GM12878 (cell line): ENCODE measurements around the gene PGLYRP3. TPM values are rescaled to one million over a fixed set of nuclear protein-coding genes. Genes with fewer than 3 reads are reported as not detected.

Experiments
- ATAC-seq: fragments of 200-7000 bp; cut with Tn5 transposase; 3 replicates; pipeline ENCODE4 v1.9.1; 2020; ENCODE audit warnings: mild to moderate bottlenecking, moderate library complexity
- BruUV-seq: library from RNA; stranded (reverse); fragments of 400-500 nt; replicated peaks from 2 replicates; lab custom pipeline; 2021; lab: Mats Ljungman, UMichigan
- CTCF ChIA-PET: fragments of 300-600 bp; sonication (Branson Sonifier 250); formaldehyde crosslinking; extraction: SDS; loops from one replicate; lab custom pipeline; 2021; ENCODE audit warnings: inconsistent platforms; lab: Yijun Ruan, JAX
- POLR2A ChIA-PET: fragments of 350-600 bp; formaldehyde crosslinking; extraction: SDS; loops from one replicate; lab custom pipeline; 2021; ENCODE audit warnings: inconsistent platforms; lab: Charles Lee
- RAD21 ChIA-PET: fragments of 300-600 bp; sonication (Branson Sonifier 250); formaldehyde crosslinking; loops from one replicate; lab custom pipeline; 2023; ENCODE audit warnings: antibody characterized with exemption; ENCODE audit not compliant: unreplicated experiment; lab: Charles Lee
- SMC1A ChIA-PET: fragments of 300-600 bp; sonication (Branson Sonifier 250); formaldehyde crosslinking; loops from one replicate; lab custom pipeline; 2023; ENCODE audit not compliant: unreplicated experiment, uncharacterized antibody; lab: Charles Lee
- DNase-seq: peaks from one replicate; pipeline ENCODE4 v3.0.0-alpha.2; 2011; ENCODE audit warnings: low read depth, low spot score
- FAIRE-seq: peaks from 3 replicates; lab custom pipeline; 2011; peaks lifted over from hg19 to GRCh38; lab: Jason Lieb, UNC
- H2AFZ ChIP-seq: 2 replicates; pipeline ENCODE4 v1.6.0; 2011; ENCODE audit warnings: low read depth, low read length, control low read depth; ENCODE audit not compliant: control insufficient read depth
- H3K27ac ChIP-seq: 2 replicates; pipeline ENCODE4 v1.5.1; 2011; ENCODE audit warnings: control low read depth; ENCODE audit not compliant: control insufficient read depth, insufficient read depth
- H3K27me3 ChIP-seq, 2 experiments: replicated peaks in 1 of 2; 2 replicates each; pipeline versions ENCODE4 v1.6.0 to v1.6.1; 2011; ENCODE audit warnings: low read length in 1 of 2; ENCODE audit not compliant: control insufficient read depth in 2 of 2, insufficient read depth in 2 of 2
- H3K36me3 ChIP-seq, 2 experiments: 2 replicates each; pipeline ENCODE4 v1.5.1; 2011; ENCODE audit warnings: low read length in 1 of 2; ENCODE audit not compliant: control insufficient read depth in 2 of 2, insufficient read depth in 2 of 2
- H3K4me1 ChIP-seq: 2 replicates; pipeline ENCODE4 v1.6.1; 2011; ENCODE audit warnings: mild to moderate bottlenecking, low read length, moderate library complexity, mixed read lengths; ENCODE audit not compliant: control insufficient read depth, insufficient read depth
- H3K4me2 ChIP-seq: 2 replicates; pipeline ENCODE4 v1.6.0; 2011; ENCODE audit warnings: control low read depth; ENCODE audit not compliant: control insufficient read depth, insufficient read depth
- H3K4me3 ChIP-seq: fragments of 200-600 bp; sonication (generic); 2 replicates; pipeline ENCODE4 v1.5.1; 2016
- H3K79me2 ChIP-seq: 2 replicates; pipeline ENCODE4 v1.6.0; 2011; ENCODE audit warnings: low read length; ENCODE audit not compliant: control insufficient read depth, insufficient read depth
- H3K9ac ChIP-seq: 2 replicates; pipeline ENCODE4 v1.8.0; 2011; ENCODE audit warnings: low read length, control low read depth, mixed read lengths; ENCODE audit not compliant: control insufficient read depth, insufficient read depth
- H3K9me3 ChIP-seq: replicated peaks from 3 replicates; pipeline ENCODE4 v1.5.1; 2011; ENCODE audit warnings: mild to moderate bottlenecking, low read length; ENCODE audit not compliant: control insufficient read depth, insufficient read depth
- H4K20me1 ChIP-seq: 2 replicates; pipeline ENCODE4 v1.6.0; 2011; ENCODE audit not compliant: control insufficient read depth, insufficient read depth
- BMI1 ChIP-seq: fragments of 450-650 bp; IDR thresholded peaks from 2 replicates; pipeline ENCODE4 v1.6.1; 2016; ENCODE audit warnings: mild to moderate bottlenecking, moderate library complexity, borderline replicate concordance
- HDAC6 ChIP-seq: fragments of 200-600 bp; sonication (generic); IDR thresholded peaks from one replicate; pipeline ENCODE4 v1.8.0; 2017; ENCODE audit warnings: antibody characterized with exemption; ENCODE audit not compliant: unreplicated experiment
- IRF5 ChIP-seq: fragments of 450-650 bp; IDR thresholded peaks from 2 replicates; pipeline ENCODE4 v1.6.1; 2017; ENCODE audit warnings: borderline replicate concordance
- POLR2AphosphoS5 ChIP-seq: IDR thresholded peaks from 2 replicates; pipeline ENCODE4 v1.6.1; 2011; ENCODE audit warnings: mild to moderate bottlenecking, low read length, inconsistent platforms
- RAD21 ChIP-seq: IDR thresholded peaks from 2 replicates; pipeline ENCODE4 v1.6.1; 2011; ENCODE audit warnings: mild to moderate bottlenecking, low read depth, low read length, moderate library complexity; ENCODE audit not compliant: insufficient read depth
- REST ChIP-seq: IDR thresholded peaks from 2 replicates; pipeline ENCODE4 v1.6.1; 2012; ENCODE audit warnings: mild to moderate bottlenecking, low read depth, low read length
- SMAD5 ChIP-seq: IDR thresholded peaks from 2 replicates; pipeline ENCODE4 v1.6.1; 2016; ENCODE audit warnings: antibody characterized with exemption, low read depth
- SPI1 ChIP-seq: IDR thresholded peaks from 2 replicates; pipeline ENCODE4 v1.6.1; 2011; ENCODE audit warnings: low read depth, mild to moderate bottlenecking, low read length, moderate library complexity, borderline replicate concordance; ENCODE audit not compliant: insufficient read depth
- TARDBP ChIP-seq: IDR thresholded peaks from 2 replicates; pipeline ENCODE4 v1.6.1; 2016; ENCODE audit warnings: borderline replicate concordance
- YY1 ChIP-seq: IDR thresholded peaks from 2 replicates; pipeline ENCODE4 v1.6.1; 2011; ENCODE audit warnings: low read depth, mild to moderate bottlenecking, low read length
- ZNF207 ChIP-seq: fragments of 450-650 bp; IDR thresholded peaks from 2 replicates; pipeline ENCODE4 v1.6.1; 2014; ENCODE audit warnings: antibody characterized with exemption, mild to moderate bottlenecking, borderline replicate concordance
- ZNF217 ChIP-seq: fragments of 450-650 bp; IDR thresholded peaks from 2 replicates; pipeline ENCODE4 v1.6.1; 2017; ENCODE audit warnings: antibody characterized with exemption, mild to moderate bottlenecking
- WGBS: methylation state at CpG from one replicate; pipeline ENCODE4 v1.1.6; 2016; ENCODE audit warnings: low lambda C conversion rate; ENCODE audit not compliant: insufficient replicate concordance, insufficient coverage; ENCODE audit errors: missing lambda C conversion rate; 5-methylcytosine and 5-hydroxymethylcytosine counted together
- in situ Hi-C: fragments of 300-500 bp; cut with MboI; formaldehyde crosslinking; loops from 9 replicates; pipeline ENCODE4 v1.14.3; 2018; ENCODE audit warnings: mixed read lengths
- intact Hi-C: fragments of 100-400 bp; cut with micrococcal nuclease; formaldehyde crosslinking; loops from one replicate; pipeline ENCODE4 v1.14.2; 2022; ENCODE audit not compliant: unreplicated experiment
- polyA plus RNA-seq, 11 experiments: library from polyadenylated mRNA; depleted of rRNA in 4 of 11; unstranded in 6 of 11; stranded (reverse) in 5 of 11; fragments of >200 nt; fragmentation: Nextera tagmentation in 4 of 11; fragmentation: Illumina TruSeq in 1 of 11; extraction: Ambion mirVana in 4 of 11; extraction: Trizol in 1 of 11; gene quantifications; 1 replicate in 1 of 11; 2 replicates in 10 of 11; pipeline versions ENCODE4 v1.2.1 to v1.2.3, GENCODE V29; 2011 to 2016; ENCODE audit warnings: inconsistent platforms in 2 of 11, missing spikeins in 2 of 11, low read depth in 1 of 11
- total RNA-seq, 4 experiments: library from RNA; depleted of rRNA in 3 of 4; stranded (reverse); fragments of >200 nt in 3 of 4; fragmentation: Illumina TruSeq in 1 of 4; extraction: Trizol in 1 of 4; gene quantifications; 2 replicates each; pipeline versions ENCODE4 v1.2.1 to v1.2.3, GENCODE V29; 2013 to 2021
- TF ChIP-seq, protein P1 (sequence below): fragments of 450-650 bp; IDR thresholded peaks from 2 replicates; pipeline ENCODE4 v1.6.1; 2017; ENCODE audit warnings: mild to moderate bottlenecking, moderate library complexity

Gene PGLYRP3
- total and polyA plus RNA-seq, 10 of the 15 experiments (the other 5 are each of a cell fraction or from before 2014, with no cell fraction given): 0.10 to 0.49 (median 0.18) TPM; not detected in 7

DNA sequence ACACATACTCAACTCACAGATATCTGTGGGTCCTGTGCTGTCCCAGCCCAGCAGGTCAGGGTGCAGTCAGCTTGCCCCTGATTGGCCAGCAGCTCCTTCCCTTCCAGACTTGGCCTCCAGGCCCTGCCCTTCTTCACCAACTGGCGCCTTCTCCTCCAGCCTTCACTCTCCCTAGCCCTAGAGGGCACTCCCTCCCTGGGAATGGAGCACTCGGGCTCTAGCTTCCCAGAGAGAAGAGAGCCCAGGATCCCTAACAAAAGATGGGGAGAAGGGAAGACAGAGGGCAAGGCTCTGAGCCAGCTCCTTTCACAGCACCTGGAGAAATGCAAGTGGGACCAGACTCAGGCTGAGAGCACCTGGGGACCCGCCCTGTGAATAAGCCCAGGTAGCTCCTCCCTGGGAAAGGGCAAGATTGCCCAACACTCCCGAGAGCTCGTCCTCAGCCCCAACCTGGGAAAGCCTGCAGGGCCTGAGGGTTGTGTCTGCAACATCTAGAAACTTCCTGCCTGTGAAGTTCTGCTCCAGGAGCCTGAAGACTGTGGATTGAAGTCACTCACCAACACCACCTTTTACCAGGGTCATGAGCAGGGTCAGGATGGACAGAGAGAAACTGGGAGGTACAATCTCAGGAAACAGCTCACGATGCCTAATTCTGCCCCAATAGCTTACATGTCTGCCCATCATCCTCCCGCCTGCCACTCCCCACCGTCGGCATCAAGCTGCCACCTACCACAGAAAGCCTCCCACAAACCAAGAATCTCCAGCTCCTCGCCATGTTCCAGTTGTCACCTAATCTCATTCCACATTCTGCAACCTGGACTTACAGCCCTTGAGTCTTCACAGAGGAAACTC, 36.0 kb upstream of the PGLYRP3 start, which contains the start of gene PGLYRP4:
PGLYRP4 (minus strand) TSS at position 331 of the 852 bp plus-strand sequence. CDS start 909 bp downstream, outside the sequence.
- WGBS: 30% methylated on average over 10 of the region's 10 CpGs
- FAIRE-seq (no peak), ATAC-seq (no peak), DNase-seq (no peak)
- intact Hi-C loops (no loop called here), in situ Hi-C loops (no loop called here)
- Histone ChIP-seq H3K4me1 (peaks cover 28% of the 10 kb centered on the region), H3K27ac (no peak within 1 kb of the TSS), H3K9ac (no peak within 1 kb of the TSS), H3K27me3 (no peaks in the 10 kb centered on the region), H4K20me1 (no peaks in the 10 kb centered on the region), H3K36me3 (no peaks in the 10 kb centered on the region), H3K4me3 (no peak within 1 kb of the TSS), H3K4me2 (no peak within 1 kb of the TSS), H3K79me2 (no peaks in the 10 kb centered on the region), H3K9me3 (no peaks in the 10 kb centered on the region), H2AFZ (no peak within 1 kb of the TSS)
- ChIA-PET RAD21 (interaction anchor here (1.2 to 8.4 kb wide), 3 partner anchors 36 to 146 kb away, joined by 3 to 94 read pairs (median 7); partner anchors contain the start of gene PGLYRP3), POLR2A (no interaction called here), CTCF (interaction anchor here (0.7 to 8.6 kb wide), 10 partner anchors 8 to 327 kb away, joined by 3 to 326 read pairs (median 4); partner anchors contain the start of gene S100A13), SMC1A (interaction anchor here (1.2 to 1.3 kb wide), 2 partner anchors 62 to 146 kb away, joined by 3 to 4 read pairs; no protein-coding TSS in a partner anchor)
- BruUV-seq: no TSS peak
- TF ChIP-seq SMAD5 (no peak), BMI1 (no peak), RAD21 (no peak), SPI1 (no peak), ZNF207 (no peak), IRF5 (no peak), HDAC6 (no peak), YY1 (no peak), TARDBP (no peak), REST (no peak), ZNF217 (no peak), POLR2AphosphoS5 (no peak)
- TF ChIP-seq, protein P1, sequence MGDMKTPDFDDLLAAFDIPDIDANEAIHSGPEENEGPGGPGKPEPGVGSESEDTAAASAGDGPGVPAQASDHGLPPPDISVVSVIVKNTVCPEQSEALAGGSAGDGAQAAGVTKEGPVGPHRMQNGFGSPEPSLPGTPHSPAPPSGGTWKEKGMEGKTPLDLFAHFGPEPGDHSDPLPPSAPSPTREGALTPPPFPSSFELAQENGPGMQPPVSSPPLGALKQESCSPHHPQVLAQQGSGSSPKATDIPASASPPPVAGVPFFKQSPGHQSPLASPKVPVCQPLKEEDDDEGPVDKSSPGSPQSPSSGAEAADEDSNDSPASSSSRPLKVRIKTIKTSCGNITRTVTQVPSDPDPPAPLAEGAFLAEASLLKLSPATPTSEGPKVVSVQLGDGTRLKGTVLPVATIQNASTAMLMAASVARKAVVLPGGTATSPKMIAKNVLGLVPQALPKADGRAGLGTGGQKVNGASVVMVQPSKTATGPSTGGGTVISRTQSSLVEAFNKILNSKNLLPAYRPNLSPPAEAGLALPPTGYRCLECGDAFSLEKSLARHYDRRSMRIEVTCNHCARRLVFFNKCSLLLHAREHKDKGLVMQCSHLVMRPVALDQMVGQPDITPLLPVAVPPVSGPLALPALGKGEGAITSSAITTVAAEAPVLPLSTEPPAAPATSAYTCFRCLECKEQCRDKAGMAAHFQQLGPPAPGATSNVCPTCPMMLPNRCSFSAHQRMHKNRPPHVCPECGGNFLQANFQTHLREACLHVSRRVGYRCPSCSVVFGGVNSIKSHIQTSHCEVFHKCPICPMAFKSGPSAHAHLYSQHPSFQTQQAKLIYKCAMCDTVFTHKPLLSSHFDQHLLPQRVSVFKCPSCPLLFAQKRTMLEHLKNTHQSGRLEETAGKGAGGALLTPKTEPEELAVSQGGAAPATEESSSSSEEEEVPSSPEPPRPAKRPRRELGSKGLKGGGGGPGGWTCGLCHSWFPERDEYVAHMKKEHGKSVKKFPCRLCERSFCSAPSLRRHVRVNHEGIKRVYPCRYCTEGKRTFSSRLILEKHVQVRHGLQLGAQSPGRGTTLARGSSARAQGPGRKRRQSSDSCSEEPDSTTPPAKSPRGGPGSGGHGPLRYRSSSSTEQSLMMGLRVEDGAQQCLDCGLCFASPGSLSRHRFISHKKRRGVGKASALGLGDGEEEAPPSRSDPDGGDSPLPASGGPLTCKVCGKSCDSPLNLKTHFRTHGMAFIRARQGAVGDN: no peak
